Thoracic aorta (tissue), 2 donors: ENCODE data around the gene ZNF280D. TPM values are rescaled to one million over a fixed set of nuclear protein-coding genes. Genes with fewer than 3 reads are reported as not detected.

ENCODE experiments used
- ATAC-seq: fragments of 150-250 bp; one replicate; pipeline ENCODE4 v1.8.0; 2017; ENCODE audit warnings: low read depth; ENCODE audit not compliant: insufficient number of reproducible peaks, low FRiP score
- DNase-seq: peaks from one replicate; pipeline ENCODE4 v3.0.0-alpha.2; 2020; ENCODE audit warnings: low spot score
- H3K27ac ChIP-seq, 2 donors: fragments of 200-600 bp; sonication (generic); 1 replicate in 1 of 2; 2 replicates in 1 of 2; pipeline ENCODE4 v1.5.1; 2016; ENCODE audit warnings: mild to moderate bottlenecking in 2 of 2, moderate library complexity in 2 of 2
- H3K27me3 ChIP-seq: fragments of 200-600 bp; sonication (generic); replicated peaks from 2 replicates; pipeline ENCODE4 v1.6.0; 2016; ENCODE audit warnings: mild to moderate bottlenecking; ENCODE audit not compliant: insufficient read depth
- H3K36me3 ChIP-seq: fragments of 200-600 bp; sonication (generic); one replicate; pipeline ENCODE4 v1.5.1; 2016
- H3K4me1 ChIP-seq, 2 donors: fragments of 200-600 bp; sonication (generic); 1 replicate in 1 of 2; 2 replicates in 1 of 2; pipeline versions ENCODE4 v1.5.1 to v1.6.0; 2016; ENCODE audit warnings: low read depth in 2 of 2, mild to moderate bottlenecking in 1 of 2; ENCODE audit not compliant: control insufficient read depth in 1 of 2
- H3K4me3 ChIP-seq: fragments of 200-600 bp; sonication (generic); 2 replicates; pipeline ENCODE4 v1.5.1; 2016; ENCODE audit warnings: mild to moderate bottlenecking
- H3K9me3 ChIP-seq: fragments of 200-600 bp; sonication (generic); 2 replicates; pipeline ENCODE4 v1.5.1; 2016
- total RNA-seq, 2 donors: library from RNA; depleted of rRNA; stranded (reverse); fragments of >200 nt; gene quantifications; one replicate each; pipeline versions ENCODE4 v1.1.0 to v1.2.3, GENCODE V29; 2016
- TF ChIP-seq, protein P1 (sequence below): fragments of 200-600 bp; sonication (generic); IDR thresholded peaks from one replicate; pipeline ENCODE4 v1.5.1; 2019; ENCODE audit warnings: antibody characterized with exemption

The ZNF280D gene
- total RNA-seq, 2 donors from 2014 or later, result 50.0 to 55.1 TPM

DNA sequence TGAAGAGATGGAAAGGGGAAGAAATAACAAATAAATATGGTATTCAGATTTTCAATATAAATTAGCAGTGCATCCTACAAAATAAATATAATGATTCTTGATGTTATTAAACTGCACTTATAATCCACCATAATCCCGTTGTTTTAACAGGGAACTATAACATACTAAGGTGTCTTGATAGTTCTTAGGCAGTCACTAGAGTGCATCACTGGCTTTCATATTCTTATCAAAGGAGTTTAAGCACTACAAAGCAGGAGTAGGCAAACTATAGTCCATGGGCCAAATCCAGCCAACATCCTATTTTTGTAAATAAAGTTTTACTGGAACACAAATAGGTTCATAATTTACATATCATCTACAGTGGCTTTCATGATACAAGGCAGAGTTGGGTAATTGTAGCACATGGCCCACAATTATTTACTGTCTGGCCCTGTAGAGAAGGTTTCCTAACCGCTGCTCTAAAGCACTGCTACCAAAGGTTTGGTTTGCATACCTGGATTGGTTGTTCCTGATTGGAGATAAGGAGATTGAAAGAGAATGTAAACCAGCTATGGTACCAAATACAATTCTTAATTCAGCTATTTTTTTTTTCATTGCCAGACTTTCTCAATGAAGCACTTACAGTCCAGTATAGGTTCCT, 104.3 kb downstream of the ZNF280D start:
- no peak for DNase-seq
- Histone ChIP-seq H3K27me3 (no peaks in the 10 kb centered on the region), H3K27ac (no peak overlapping the region), H3K4me3 (no peak overlapping the region), H3K9me3 (no peaks in the 10 kb centered on the region), H3K4me1 (peaks cover 0 to 3% of the 10 kb centered on the region in 2 donors), H3K36me3 (no peaks in the 10 kb centered on the region)
- TF ChIP-seq, protein P1, sequence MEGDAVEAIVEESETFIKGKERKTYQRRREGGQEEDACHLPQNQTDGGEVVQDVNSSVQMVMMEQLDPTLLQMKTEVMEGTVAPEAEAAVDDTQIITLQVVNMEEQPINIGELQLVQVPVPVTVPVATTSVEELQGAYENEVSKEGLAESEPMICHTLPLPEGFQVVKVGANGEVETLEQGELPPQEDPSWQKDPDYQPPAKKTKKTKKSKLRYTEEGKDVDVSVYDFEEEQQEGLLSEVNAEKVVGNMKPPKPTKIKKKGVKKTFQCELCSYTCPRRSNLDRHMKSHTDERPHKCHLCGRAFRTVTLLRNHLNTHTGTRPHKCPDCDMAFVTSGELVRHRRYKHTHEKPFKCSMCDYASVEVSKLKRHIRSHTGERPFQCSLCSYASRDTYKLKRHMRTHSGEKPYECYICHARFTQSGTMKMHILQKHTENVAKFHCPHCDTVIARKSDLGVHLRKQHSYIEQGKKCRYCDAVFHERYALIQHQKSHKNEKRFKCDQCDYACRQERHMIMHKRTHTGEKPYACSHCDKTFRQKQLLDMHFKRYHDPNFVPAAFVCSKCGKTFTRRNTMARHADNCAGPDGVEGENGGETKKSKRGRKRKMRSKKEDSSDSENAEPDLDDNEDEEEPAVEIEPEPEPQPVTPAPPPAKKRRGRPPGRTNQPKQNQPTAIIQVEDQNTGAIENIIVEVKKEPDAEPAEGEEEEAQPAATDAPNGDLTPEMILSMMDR, result no peak
- ATAC-seq, result no peak

DNA sequence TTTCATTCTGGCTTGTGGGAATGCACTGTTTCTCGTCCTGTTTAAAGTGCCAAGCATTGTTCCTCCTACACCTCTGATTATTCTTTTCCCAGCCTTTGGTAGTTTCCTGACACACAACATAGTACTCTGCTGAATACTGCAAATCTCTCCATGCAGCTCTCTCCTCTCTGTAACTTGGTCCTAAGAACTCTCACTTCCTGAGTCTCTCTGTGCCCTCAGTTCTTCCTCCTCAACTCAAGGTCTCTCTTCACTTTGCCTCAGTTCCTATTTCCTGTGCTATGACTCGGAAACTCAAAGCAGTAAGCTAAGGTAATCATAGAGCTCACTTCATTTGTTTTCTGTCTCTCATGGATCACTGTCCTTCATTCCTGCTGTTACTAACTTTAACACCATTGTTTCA, 113.4 kb downstream of the ZNF280D start:
- H3K9me3 ChIP-seq, result no peaks in the 10 kb centered on the region
- DNase-seq (no peak), ATAC-seq (no peak)
- no peaks in the 10 kb centered on the region for H3K27me3 ChIP-seq
- H3K27ac ChIP-seq, result no peak overlapping the region
- H3K36me3 ChIP-seq, result no peaks in the 10 kb centered on the region
- TF ChIP-seq, protein P1, result no peak
- no peak overlapping the region for H3K4me3 ChIP-seq
- H3K4me1 ChIP-seq, result no peaks in the 10 kb centered on the region

DNA sequence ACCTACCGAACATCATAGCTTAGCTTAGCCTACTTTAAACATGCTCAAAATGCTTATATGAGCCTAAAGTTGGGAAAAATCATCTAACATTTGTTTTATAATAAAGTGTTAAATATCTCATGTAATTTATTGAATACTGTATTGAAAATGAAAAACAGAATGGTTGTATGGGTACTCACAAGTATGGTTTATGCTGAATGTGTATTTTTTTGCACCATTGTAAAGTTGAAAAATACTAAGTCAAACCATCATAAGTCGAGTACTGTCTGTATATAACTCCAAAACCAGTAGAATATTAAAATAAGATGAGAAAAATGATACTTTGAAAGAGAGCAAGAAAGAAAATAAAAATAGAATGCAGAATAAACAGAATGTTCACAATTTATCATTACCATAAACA, 115.7 kb downstream of the ZNF280D start:
- DNase-seq, result no peak
- no peak for ATAC-seq

DNA sequence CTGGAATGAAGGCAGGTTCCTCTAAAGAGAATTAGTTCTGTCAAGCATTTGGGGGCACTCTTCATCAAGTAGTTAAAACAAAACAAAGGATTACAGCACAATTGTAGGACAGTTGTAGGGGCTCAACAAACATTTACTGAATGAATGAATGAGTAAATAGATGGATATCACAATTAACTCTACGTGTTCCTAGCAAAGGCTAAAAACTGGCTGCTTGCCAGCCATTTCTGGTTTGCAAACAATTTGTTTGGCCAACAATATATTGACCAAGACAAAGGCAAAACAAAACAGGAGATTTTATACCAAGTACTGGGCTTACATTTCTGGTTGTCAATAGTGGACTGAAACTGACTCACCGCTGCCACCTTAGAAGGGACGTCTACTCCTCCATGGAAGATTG, 116.8 kb downstream of the ZNF280D start:
- DNase-seq (no peak), ATAC-seq (no peak)
- H3K27ac ChIP-seq, result no peak overlapping the region
- no peaks in the 10 kb centered on the region for H3K4me1 ChIP-seq
- H3K27me3 ChIP-seq, result no peaks in the 10 kb centered on the region
- no peaks in the 10 kb centered on the region for H3K36me3 ChIP-seq
- no peaks in the 10 kb centered on the region for H3K9me3 ChIP-seq
- no peak overlapping the region for H3K4me3 ChIP-seq
- TF ChIP-seq, protein P1, result no peak

More for the DNA sequence above, 115.7 kb downstream of the ZNF280D start:
- H3K4me3 ChIP-seq, result no peak overlapping the region
- H3K27ac ChIP-seq, result no peak overlapping the region
- TF ChIP-seq, protein P1, result no peak
- no peaks in the 10 kb centered on the region for H3K9me3 ChIP-seq
- H3K36me3 ChIP-seq, result no peaks in the 10 kb centered on the region
- H3K27me3 ChIP-seq, result no peaks in the 10 kb centered on the region
- H3K4me1 ChIP-seq, result no peaks in the 10 kb centered on the region

DNA sequence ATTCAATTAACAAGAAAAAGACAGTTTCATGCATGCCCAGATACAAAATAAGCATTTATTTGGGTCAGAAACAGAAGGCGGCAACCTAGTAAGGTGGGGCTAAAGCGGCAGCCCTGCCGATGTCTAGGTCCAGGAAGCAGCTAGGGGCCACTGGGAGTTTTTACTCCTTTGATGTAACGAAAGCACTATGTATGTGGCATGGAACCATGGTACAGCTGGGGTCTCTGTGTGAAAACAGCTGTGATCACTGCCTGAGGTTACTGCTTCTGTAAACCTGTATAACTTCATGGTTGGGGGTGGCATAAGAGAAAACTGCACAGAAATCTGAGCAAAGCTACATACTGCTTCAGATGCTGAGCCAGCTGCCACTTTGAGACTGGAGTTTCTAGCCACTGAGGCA, 119.5 kb downstream of the ZNF280D start:
- TF ChIP-seq, protein P1, result no peak
- Histone ChIP-seq H3K9me3 (no peaks in the 10 kb centered on the region), H3K4me1 (no peaks in the 10 kb centered on the region), H3K27me3 (no peaks in the 10 kb centered on the region), H3K4me3 (no peak overlapping the region), H3K27ac (no peak overlapping the region), H3K36me3 (no peaks in the 10 kb centered on the region)
- ATAC-seq, result no peak
- no peak for DNase-seq
